Prostate gland (tissue), 2 donors: ENCODE measurements around the gene CASP9. TPM values are rescaled to one million over a fixed set of nuclear protein-coding genes. Genes with fewer than 3 reads are reported as not detected.

Experiments
- DNase-seq: peaks from one replicate; pipeline ENCODE4 v3.0.0-alpha.2; 2019; ENCODE audit warnings: low spot score
- H3K27ac ChIP-seq, 2 donors: fragments of 200-600 bp; sonication (generic); 2 replicates each; pipeline ENCODE4 v1.5.1; 2017 to 2019
- H3K27me3 ChIP-seq: fragments of 200-600 bp; sonication (generic); replicated peaks from 2 replicates; pipeline ENCODE4 v1.5.1; 2019; ENCODE audit not compliant: insufficient read depth
- H3K36me3 ChIP-seq, 2 donors: fragments of 200-600 bp; sonication (generic); 1 replicate in 1 of 2; 2 replicates in 1 of 2; pipeline versions ENCODE4 v1.5.1 to v1.8.1; 2017 to 2019
- H3K4me1 ChIP-seq: fragments of 200-600 bp; sonication (generic); replicated peaks from 2 replicates; pipeline ENCODE4 v1.5.1; 2019
- H3K4me3 ChIP-seq, 2 donors: fragments of 200-600 bp; sonication (generic); 2 replicates each; pipeline ENCODE4 v1.5.1; 2017 to 2019
- H3K9me3 ChIP-seq: fragments of 200-600 bp; sonication (generic); 2 replicates; pipeline ENCODE4 v1.5.1; 2017
- POLR2A ChIP-seq: fragments of 450-650 bp; IDR thresholded peaks from one replicate; pipeline ENCODE4 v1.6.1; 2016; ENCODE audit warnings: antibody characterized with exemption, mild to moderate bottlenecking
- POLR2AphosphoS5 ChIP-seq: sonication (generic); formaldehyde crosslinking; IDR thresholded peaks from one replicate; pipeline ENCODE4 v1.6.1; 2017; ENCODE audit warnings: antibody characterized with exemption
- WGBS: methylation state at CpG from one replicate; pipeline ENCODE4 v1.1.5; 2018; 5-methylcytosine and 5-hydroxymethylcytosine counted together
- intact Hi-C: fragments of 100-400 bp; cut with DNase I; formaldehyde crosslinking; loops from one replicate; pipeline ENCODE4 v1.14.2; 2022
- total RNA-seq, 2 donors: library from RNA; depleted of rRNA; stranded (reverse); fragments of >200 nt; gene quantifications; one replicate each; pipeline ENCODE4 v1.1.0, GENCODE V29; 2016
- TF ChIP-seq, protein P1 (sequence below), 4 experiments: fragments of 200-600 bp in 2 of 4; fragments of 450-650 bp in 2 of 4; sonication (generic) in 2 of 4; IDR thresholded peaks; 1 replicate in 3 of 4; 2 replicates in 1 of 4; pipeline ENCODE4 v1.5.1; 2016 to 2019; ENCODE audit warnings: antibody characterized with exemption in 4 of 4, mild to moderate bottlenecking in 2 of 4, moderate library complexity in 2 of 4

Gene CASP9
- total RNA-seq, 2 donors from 2014 or later, result 22.2 to 46.1 TPM

- H3K27ac ChIP-seq, result no peak overlapping the region
- intact Hi-C loops, result no loop called here
- no peak for TF ChIP-seq POLR2A
- TF ChIP-seq POLR2AphosphoS5, result no peak
- TF ChIP-seq, protein P1, sequence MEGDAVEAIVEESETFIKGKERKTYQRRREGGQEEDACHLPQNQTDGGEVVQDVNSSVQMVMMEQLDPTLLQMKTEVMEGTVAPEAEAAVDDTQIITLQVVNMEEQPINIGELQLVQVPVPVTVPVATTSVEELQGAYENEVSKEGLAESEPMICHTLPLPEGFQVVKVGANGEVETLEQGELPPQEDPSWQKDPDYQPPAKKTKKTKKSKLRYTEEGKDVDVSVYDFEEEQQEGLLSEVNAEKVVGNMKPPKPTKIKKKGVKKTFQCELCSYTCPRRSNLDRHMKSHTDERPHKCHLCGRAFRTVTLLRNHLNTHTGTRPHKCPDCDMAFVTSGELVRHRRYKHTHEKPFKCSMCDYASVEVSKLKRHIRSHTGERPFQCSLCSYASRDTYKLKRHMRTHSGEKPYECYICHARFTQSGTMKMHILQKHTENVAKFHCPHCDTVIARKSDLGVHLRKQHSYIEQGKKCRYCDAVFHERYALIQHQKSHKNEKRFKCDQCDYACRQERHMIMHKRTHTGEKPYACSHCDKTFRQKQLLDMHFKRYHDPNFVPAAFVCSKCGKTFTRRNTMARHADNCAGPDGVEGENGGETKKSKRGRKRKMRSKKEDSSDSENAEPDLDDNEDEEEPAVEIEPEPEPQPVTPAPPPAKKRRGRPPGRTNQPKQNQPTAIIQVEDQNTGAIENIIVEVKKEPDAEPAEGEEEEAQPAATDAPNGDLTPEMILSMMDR (IDR thresholded peaks at IDR 0.05), result no peak
- H3K4me3 ChIP-seq, result no peak overlapping the region
- DNase-seq, result no peak
- no peaks in the 10 kb centered on the region for H3K4me1 ChIP-seq
- no peaks in the 10 kb centered on the region for H3K36me3 ChIP-seq
- H3K27me3 ChIP-seq, result no peaks in the 10 kb centered on the region
- 88% methylated on average over 3 of the region's 3 CpGs for WGBS
- H3K9me3 ChIP-seq, result no peaks in the 10 kb centered on the region
These were observed 10.1 kb downstream of the CASP9 start for GRCh38 chr1:15513919-15514318.

DNA sequence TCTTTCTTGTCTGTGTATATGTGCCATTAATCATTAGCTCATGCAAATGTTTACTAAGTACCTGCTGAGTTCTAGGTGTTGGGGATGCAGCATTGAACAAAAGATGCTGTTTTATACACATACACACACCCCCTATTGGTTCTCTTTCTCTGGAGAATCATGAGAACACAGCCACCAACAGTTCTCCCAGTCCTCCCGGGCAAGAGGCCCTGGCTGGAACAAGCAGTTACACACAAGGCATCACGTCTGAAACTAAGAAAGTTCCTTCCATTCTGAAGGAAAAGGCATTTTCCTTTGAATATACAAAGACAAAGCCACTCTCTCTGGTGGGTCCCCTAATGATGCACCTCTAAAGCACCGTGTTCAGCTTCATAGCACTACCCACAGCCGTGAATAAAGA is 10.8 kb downstream of the CASP9 start:
- DNase-seq, result no peak
- no peaks in the 10 kb centered on the region for H3K27me3 ChIP-seq
- H3K4me1 ChIP-seq, result no peaks in the 10 kb centered on the region
- no peaks in the 10 kb centered on the region for H3K9me3 ChIP-seq
- WGBS, result 81% methylated on average over 4 of the region's 4 CpGs
- no peak for TF ChIP-seq POLR2AphosphoS5
- TF ChIP-seq, protein P1 (IDR thresholded peaks at IDR 0.05), result no peak
- TF ChIP-seq POLR2A, result no peak
- no peak overlapping the region for H3K27ac ChIP-seq
- H3K4me3 ChIP-seq, result no peak overlapping the region
- intact Hi-C loops, result no loop called here
- no peaks in the 10 kb centered on the region for H3K36me3 ChIP-seq

GRCh38 chr1:15510611-15511405 is 13.2 kb downstream of the CASP9 start:
- Histone ChIP-seq H3K27me3 (no peaks in the 10 kb centered on the region), H3K9me3 (no peaks in the 10 kb centered on the region), H3K4me1 (no peaks in the 10 kb centered on the region), H3K4me3 (no peak overlapping the region), H3K36me3 (no peaks in the 10 kb centered on the region), H3K27ac (no peak overlapping the region)
- TF ChIP-seq, protein P1 (IDR thresholded peaks at IDR 0.05), result no peak
- TF ChIP-seq POLR2AphosphoS5, result no peak
- TF ChIP-seq POLR2A, result no peak
- intact Hi-C loops, result no loop called here
- DNase-seq, result no peak
- 92% methylated on average over 8 of the region's 8 CpGs for WGBS

GRCh38 chr1:15509586-15509985 is 14.4 kb downstream of the CASP9 start:
- DNase-seq, result no peak
- Histone ChIP-seq H3K4me3 (no peak overlapping the region), H3K9me3 (no peaks in the 10 kb centered on the region), H3K4me1 (no peaks in the 10 kb centered on the region), H3K27me3 (no peaks in the 10 kb centered on the region), H3K36me3 (no peaks in the 10 kb centered on the region), H3K27ac (no peak overlapping the region)
- intact Hi-C loops, result no loop called here
- 85% methylated on average over 7 of the region's 7 CpGs for WGBS
- no peak for TF ChIP-seq POLR2A
- TF ChIP-seq, protein P1 (IDR thresholded peaks at IDR 0.05), result no peak
